Keratinocyte (primary cell): ENCODE data around the gene CXCL14. TPM values are rescaled to one million over a fixed set of nuclear protein-coding genes. Genes with fewer than 3 reads are reported as not detected.

Source experiments
- DNase-seq: peaks from one replicate; pipeline ENCODE4 v3.0.0-alpha.2; 2011; ENCODE audit warnings: low read depth, missing footprints, low spot score
- FAIRE-seq: peaks from 2 replicates; lab custom pipeline; 2011; peaks lifted over from hg19 to GRCh38; lab: Jason Lieb, UNC
- H2AFZ ChIP-seq: 2 replicates; pipeline ENCODE4 v1.6.0; 2012; ENCODE audit warnings: low read length, control low read depth, inconsistent platforms; ENCODE audit not compliant: control insufficient read depth
- H3K27ac ChIP-seq: 2 replicates; pipeline ENCODE4 v1.5.1; 2011; ENCODE audit warnings: low read length; ENCODE audit not compliant: control insufficient read depth, insufficient read depth
- H3K27me3 ChIP-seq: 3 replicates; pipeline ENCODE4 v1.6.0; 2011; ENCODE audit warnings: low read length; ENCODE audit not compliant: control insufficient read depth, insufficient read depth; ENCODE audit errors: extremely low read depth
- H3K36me3 ChIP-seq, 2 experiments: 2 replicates in 1 of 2; 3 replicates in 1 of 2; pipeline ENCODE4 v1.5.1; 2011; ENCODE audit warnings: low read length in 2 of 2, mild to moderate bottlenecking in 1 of 2; ENCODE audit not compliant: control insufficient read depth in 2 of 2, insufficient read depth in 2 of 2; ENCODE audit errors: extremely low read depth in 1 of 2
- H3K4me1 ChIP-seq: 3 replicates; pipeline ENCODE4 v1.5.1; 2011; ENCODE audit warnings: low read length; ENCODE audit not compliant: control insufficient read depth, insufficient read depth; ENCODE audit errors: extremely low read depth
- H3K4me2 ChIP-seq: 3 replicates; pipeline ENCODE4 v1.6.0; 2011; ENCODE audit warnings: low read depth, low read length; ENCODE audit not compliant: control insufficient read depth, insufficient read depth; ENCODE audit errors: extremely low read depth
- H3K4me3 ChIP-seq, 3 experiments: fragments of 200-600 bp in 1 of 3; sonication (generic) in 1 of 3; 2 replicates in 2 of 3; 3 replicates in 1 of 3; pipeline ENCODE4 v1.5.1; 2011 to 2016; ENCODE audit warnings: low read length in 3 of 3, mild to moderate bottlenecking in 3 of 3, control low read depth in 2 of 3, inconsistent platforms in 1 of 3, low read depth in 1 of 3, mixed read lengths in 1 of 3, mixed run types in 1 of 3, moderate library complexity in 1 of 3; ENCODE audit not compliant: control insufficient read depth in 2 of 3, insufficient read depth in 2 of 3; ENCODE audit errors: extremely low read depth in 1 of 3
- H3K79me2 ChIP-seq: 2 replicates; pipeline ENCODE4 v1.6.0; 2012; ENCODE audit warnings: low read length; ENCODE audit not compliant: control insufficient read depth, insufficient read depth
- H3K9ac ChIP-seq: 3 replicates; pipeline ENCODE4 v1.6.0; 2011; ENCODE audit warnings: low read length; ENCODE audit not compliant: control insufficient read depth, insufficient read depth; ENCODE audit errors: extremely low read depth
- H3K9me1 ChIP-seq: 3 replicates; pipeline ENCODE4 v1.6.0; 2011; ENCODE audit warnings: low read length; ENCODE audit not compliant: control insufficient read depth, insufficient read depth; ENCODE audit errors: extremely low read depth
- H3K9me3 ChIP-seq: 2 replicates; pipeline ENCODE4 v1.5.1; 2012; ENCODE audit warnings: low read depth, low read length; ENCODE audit not compliant: control insufficient read depth
- H4K20me1 ChIP-seq: 3 replicates; pipeline ENCODE4 v1.6.0; 2011; ENCODE audit warnings: low read length; ENCODE audit not compliant: control insufficient read depth, insufficient read depth; ENCODE audit errors: extremely low read depth
- EZH2 ChIP-seq: IDR thresholded peaks from one replicate; pipeline ENCODE4 v1.6.1; 2012; ENCODE audit warnings: inconsistent platforms, mild to moderate bottlenecking, low read length, moderate library complexity
- dilution Hi-C: fragments of 300-500 bp; cut with MboI; formaldehyde crosslinking; loops from one replicate; pipeline ENCODE4 v1.7.0; 2020; ENCODE audit warnings: low sequenced_read_pairs; ENCODE audit not compliant: extremely low pct_ligation_motif_present
- polyA plus RNA-seq, 5 experiments: library from polyadenylated mRNA; depleted of rRNA in 3 of 5; stranded (reverse) in 3 of 5; stranded (forward) in 1 of 5; unstranded in 1 of 5; fragments of >200 nt; gene quantifications; 1 replicate in 1 of 5; 2 replicates in 3 of 5; 3 replicates in 1 of 5; pipeline versions ENCODE4 v1.2.1 to v1.2.3, GENCODE V29; 2011 to 2012; ENCODE audit warnings: missing spikeins in 2 of 5, low read depth in 1 of 5, low replicate concordance in 1 of 5
- TF ChIP-seq, protein P1 (sequence below), 3 experiments: IDR thresholded peaks in 1 of 3; conservative IDR thresholded peaks in 1 of 3; optimal IDR thresholded peaks in 1 of 3; 2 replicates in 2 of 3; 3 replicates in 1 of 3; pipeline versions ENCODE3 to v1.5.1; 2011; ENCODE audit warnings: low read length in 3 of 3, mild to moderate bottlenecking in 3 of 3, moderate library complexity in 2 of 3, control low read depth in 1 of 3, inconsistent platforms in 1 of 3; ENCODE audit not compliant: insufficient read depth in 2 of 3; ENCODE audit errors: extremely low read depth in 1 of 3

The CXCL14 gene
- polyA plus RNA-seq, 1 donor (not counting 4 experiments of a cell fraction or from before 2014, with no cell fraction given): 124 TPM

GRCh38 chr5:135578305-135578684, 496 bp downstream of the CXCL14 start:
- H3K36me3 ChIP-seq: no peaks in the 10 kb centered on the region
- peak overlapping the region; percentile 67 for H2AFZ ChIP-seq
- peaks cover 28% of the 10 kb centered on the region for H3K4me1 ChIP-seq
- H3K27me3 ChIP-seq: peaks cover 26% of the 10 kb centered on the region
- peak overlapping the region; percentile 77 for H3K4me2 ChIP-seq
- TF ChIP-seq EZH2: peak; percentile 34
- TF ChIP-seq, protein P1, sequence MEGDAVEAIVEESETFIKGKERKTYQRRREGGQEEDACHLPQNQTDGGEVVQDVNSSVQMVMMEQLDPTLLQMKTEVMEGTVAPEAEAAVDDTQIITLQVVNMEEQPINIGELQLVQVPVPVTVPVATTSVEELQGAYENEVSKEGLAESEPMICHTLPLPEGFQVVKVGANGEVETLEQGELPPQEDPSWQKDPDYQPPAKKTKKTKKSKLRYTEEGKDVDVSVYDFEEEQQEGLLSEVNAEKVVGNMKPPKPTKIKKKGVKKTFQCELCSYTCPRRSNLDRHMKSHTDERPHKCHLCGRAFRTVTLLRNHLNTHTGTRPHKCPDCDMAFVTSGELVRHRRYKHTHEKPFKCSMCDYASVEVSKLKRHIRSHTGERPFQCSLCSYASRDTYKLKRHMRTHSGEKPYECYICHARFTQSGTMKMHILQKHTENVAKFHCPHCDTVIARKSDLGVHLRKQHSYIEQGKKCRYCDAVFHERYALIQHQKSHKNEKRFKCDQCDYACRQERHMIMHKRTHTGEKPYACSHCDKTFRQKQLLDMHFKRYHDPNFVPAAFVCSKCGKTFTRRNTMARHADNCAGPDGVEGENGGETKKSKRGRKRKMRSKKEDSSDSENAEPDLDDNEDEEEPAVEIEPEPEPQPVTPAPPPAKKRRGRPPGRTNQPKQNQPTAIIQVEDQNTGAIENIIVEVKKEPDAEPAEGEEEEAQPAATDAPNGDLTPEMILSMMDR (optimal IDR thresholded peaks at IDR 0.05 in 1 of 3, IDR thresholded peaks at IDR 0.05 in 1 of 3, conservative IDR thresholded peaks at IDR 0.05 in 1 of 3; ENCODE audit: extremely low read depth in 1 of 3, insufficient read depth in 2 of 3, low read length in 3 of 3): no peak
- peaks cover 4% of the 10 kb centered on the region for H3K9me3 ChIP-seq
- dilution Hi-C loops: loop anchor here (25.0 kb wide), 1 partner anchor 159 kb away; no protein-coding TSS in a partner anchor
- no peak for DNase-seq
- no peak overlapping the region for H3K9ac ChIP-seq
- FAIRE-seq: no peak
- no peak overlapping the region for H3K27ac ChIP-seq
- no peaks in the 10 kb centered on the region for H3K9me1 ChIP-seq
- H3K4me3 ChIP-seq: peak overlapping the region; percentile 23 to 54 (median 49)
- H3K79me2 ChIP-seq: no peaks in the 10 kb centered on the region
- H4K20me1 ChIP-seq: no peaks in the 10 kb centered on the region

DNA sequence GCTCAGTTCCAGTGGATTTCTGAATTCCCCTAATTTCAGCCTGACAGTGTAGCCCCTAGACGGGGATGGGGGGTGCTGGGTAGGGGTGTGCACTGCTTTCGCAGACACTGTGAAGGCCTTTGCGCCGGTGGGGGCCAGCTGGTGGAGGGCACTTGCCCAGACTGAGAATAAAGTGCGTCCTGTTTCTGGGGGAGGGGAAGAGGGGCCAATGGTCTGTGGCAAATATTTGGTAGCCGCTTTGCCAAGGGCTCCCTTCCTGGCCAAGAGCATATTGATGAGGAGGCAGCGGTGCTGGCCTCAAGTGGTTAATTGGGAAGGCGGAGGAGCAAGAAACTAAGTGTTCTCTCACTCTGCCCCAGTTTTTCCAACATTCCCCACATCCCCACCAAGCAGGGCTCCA, 1.4 kb downstream of the CXCL14 start:
- FAIRE-seq (no peak), DNase-seq (no peak)
- Histone ChIP-seq H4K20me1 (no peaks in the 10 kb centered on the region), H3K4me1 (peaks cover 28% of the 10 kb centered on the region), H3K4me2 (no peak overlapping the region), H3K27me3 (peaks cover 20% of the 10 kb centered on the region), H3K9me1 (no peaks in the 10 kb centered on the region), H3K9ac (no peak overlapping the region), H3K4me3 (peak overlapping the region in 1 of 3 experiments; percentile 49), H2AFZ (no peak overlapping the region), H3K79me2 (no peaks in the 10 kb centered on the region), H3K36me3 (no peaks in the 10 kb centered on the region), H3K27ac (no peak overlapping the region), H3K9me3 (peaks cover 4% of the 10 kb centered on the region)
- TF ChIP-seq EZH2: no peak
- TF ChIP-seq, protein P1 (optimal IDR thresholded peaks at IDR 0.05 in 1 of 3, IDR thresholded peaks at IDR 0.05 in 1 of 3, conservative IDR thresholded peaks at IDR 0.05 in 1 of 3; ENCODE audit: extremely low read depth in 1 of 3, insufficient read depth in 2 of 3, low read length in 3 of 3): no peak
- dilution Hi-C loops: loop anchor here (25.0 kb wide), 1 partner anchor 160 kb away; no protein-coding TSS in a partner anchor
